M059J (cell line): ENCODE results near the gene CFAP77. TPM values are rescaled to one million over a fixed set of nuclear protein-coding genes. Genes with fewer than 3 reads are reported as not detected.
A peak's percentile ranks its signal among the peaks of the same experiment; 100 is the strongest.

Experiments used
- DNase-seq: peaks from one replicate; pipeline ENCODE4 v3.0.0-alpha.2; 2012; ENCODE audit warnings: low read depth
- total RNA-seq: library from RNA; depleted of rRNA; stranded (reverse); fragments of >200 nt; shearing (Covaris generic); gene quantifications from 2 replicates; pipeline ENCODE4 v1.2.3, GENCODE V29; 2014

The CFAP77 gene
- total RNA-seq, 1 experiment from 2014 or later, result not detected

GRCh38 chr9:132451276-132451675, 41.3 kb downstream of the CFAP77 start:
- DNase-seq, result no peak

GRCh38 chr9:132456241-132456640, 46.2 kb downstream of the CFAP77 start:
- DNase-seq, result peak; percentile 34

- no peak for DNase-seq
Measured at GRCh38 chr9:132457504-132458236, 47.7 kb downstream of the CFAP77 start.

- no peak for DNase-seq
Measured at GRCh38 chr9:132458432-132458831, 48.4 kb downstream of the CFAP77 start.

- no peak for DNase-seq
Measured at GRCh38 chr9:132459661-132460060, 49.6 kb downstream of the CFAP77 start.

GRCh38 chr9:132460240-132460639, 50.2 kb downstream of the CFAP77 start:
- DNase-seq, result no peak

- no peak for DNase-seq
Measured at GRCh38 chr9:132461281-132461896, 51.4 kb downstream of the CFAP77 start.

- DNase-seq, result no peak
Measured at GRCh38 chr9:132461971-132462370, 52.0 kb downstream of the CFAP77 start.

- DNase-seq, result no peak
Measured at GRCh38 chr9:132464547-132464946, 54.5 kb downstream of the CFAP77 start.

- no peak for DNase-seq
Measured at GRCh38 chr9:132465131-132465635, 55.2 kb downstream of the CFAP77 start.

GRCh38 chr9:132472199-132472598, 62.2 kb downstream of the CFAP77 start:
- no peak for DNase-seq

GRCh38 chr9:132472599-132472998, 62.6 kb downstream of the CFAP77 start:
- no peak for DNase-seq

- DNase-seq, result peak; percentile 11
Measured at GRCh38 chr9:132474253-132474652, 64.2 kb downstream of the CFAP77 start.

GRCh38 chr9:132478353-132479050, 68.5 kb downstream of the CFAP77 start:
- no peak for DNase-seq

- DNase-seq, result no peak
Measured at GRCh38 chr9:132479733-132480132, 69.7 kb downstream of the CFAP77 start.

GRCh38 chr9:132481053-132481849, 71.2 kb downstream of the CFAP77 start:
- DNase-seq, result no peak

- DNase-seq, result no peak
Measured at GRCh38 chr9:132482196-132482813, 72.3 kb downstream of the CFAP77 start.

GRCh38 chr9:132485393-132485792, 75.4 kb downstream of the CFAP77 start:
- peak; percentile 5 for DNase-seq

GRCh38 chr9:132486706-132487350, 76.8 kb downstream of the CFAP77 start:
- DNase-seq, result no peak

GRCh38 chr9:132487351-132487791, 77.4 kb downstream of the CFAP77 start:
- no peak for DNase-seq
